IMR-90 (cell line): ENCODE measurements around the gene ADCY5. TPM values are rescaled to one million over a fixed set of nuclear protein-coding genes. Genes with fewer than 3 reads are reported as not detected.

Source experiments
- ATAC-seq: fragments of 200-7000 bp; cut with Tn5 transposase; 2 replicates; pipeline ENCODE4 v1.9.1; 2020; ENCODE audit warnings: low read depth, mild to moderate bottlenecking, moderate library complexity
- BruUV-seq: library from RNA; stranded (reverse); fragments of 400-500 nt; replicated peaks from 2 replicates; lab custom pipeline; 2021; lab: Mats Ljungman, UMichigan
- CTCF ChIA-PET: fragments of 300-600 bp; formaldehyde crosslinking; extraction: SDS; loops from one replicate; lab custom pipeline; 2021; ENCODE audit warnings: antibody characterized with exemption; lab: Yijun Ruan, JAX
- POLR2A ChIA-PET: fragments of 300-600 bp; sonication (Branson Sonifier 250); formaldehyde crosslinking; loops from one replicate; lab custom pipeline; 2022; ENCODE audit warnings: antibody characterized with exemption; ENCODE audit not compliant: unreplicated experiment; lab: Charles Lee
- DNase-seq: peaks from one replicate; pipeline ENCODE4 v3.0.0; 2013
- H2AFZ ChIP-seq: replicated peaks from 2 replicates; pipeline ENCODE3; 2013; ENCODE audit warnings: low read length, mild to moderate bottlenecking; ENCODE audit not compliant: poor library complexity
- H2AK5ac ChIP-seq: 2 replicates; pipeline ENCODE4 v1.6.1; 2013; ENCODE audit warnings: low read depth, low read length, inconsistent platforms
- H2AK9ac ChIP-seq: replicated peaks from 2 replicates; pipeline ENCODE3; 2013; ENCODE audit warnings: mild to moderate bottlenecking, low read depth, low read length, moderate library complexity; ENCODE audit not compliant: poor library complexity
- H2BK120ac ChIP-seq: 2 replicates; pipeline ENCODE4 v1.6.1; 2013; ENCODE audit warnings: low read depth, low read length, inconsistent platforms
- H2BK15ac ChIP-seq: 3 replicates; pipeline ENCODE4 v1.6.1; 2013; ENCODE audit warnings: low read depth, low read length, inconsistent platforms
- H2BK20ac ChIP-seq: 2 replicates; pipeline ENCODE4 v1.6.1; 2013; ENCODE audit warnings: low read depth, mild to moderate bottlenecking, inconsistent platforms, low read length, moderate library complexity
- H2BK5ac ChIP-seq: 2 replicates; pipeline ENCODE4 v1.6.1; 2013; ENCODE audit warnings: mild to moderate bottlenecking, low read depth, low read length, inconsistent platforms; ENCODE audit not compliant: poor library complexity, severe bottlenecking
- H3K14ac ChIP-seq: replicated peaks from 2 replicates; pipeline ENCODE4 v1.6.1; 2013; ENCODE audit warnings: low read depth, low read length, inconsistent platforms
- H3K18ac ChIP-seq: 2 replicates; pipeline ENCODE4 v1.6.1; 2013; ENCODE audit warnings: low read depth, low read length, control low read depth
- H3K23ac ChIP-seq: 2 replicates; pipeline ENCODE4 v1.6.1; 2013; ENCODE audit warnings: low read depth, low read length, inconsistent platforms
- H3K27ac ChIP-seq: 2 replicates; pipeline ENCODE4 v1.5.1; 2013; ENCODE audit warnings: mild to moderate bottlenecking, control low read depth, low read length; ENCODE audit not compliant: insufficient read depth
- H3K27me3 ChIP-seq: 2 replicates; pipeline ENCODE4 v1.6.1; 2013; ENCODE audit warnings: low read length; ENCODE audit not compliant: control insufficient read depth, insufficient read depth
- H3K36me3 ChIP-seq: 2 replicates; pipeline ENCODE4 v1.6.1; 2013; ENCODE audit warnings: low read length, mixed read lengths; ENCODE audit not compliant: control insufficient read depth, insufficient read depth
- H3K4ac ChIP-seq: 2 replicates; pipeline ENCODE4 v1.6.1; 2013; ENCODE audit warnings: low read depth, low read length, inconsistent platforms
- H3K4me1 ChIP-seq: 2 replicates; pipeline ENCODE4 v1.6.1; 2013; ENCODE audit warnings: low read length, mixed read lengths; ENCODE audit not compliant: control insufficient read depth, insufficient read depth
- H3K4me2 ChIP-seq: 2 replicates; pipeline ENCODE4 v1.6.1; 2013; ENCODE audit warnings: low read depth, mild to moderate bottlenecking, control low read depth, low read length, moderate library complexity
- H3K4me3 ChIP-seq: 2 replicates; pipeline ENCODE4 v1.5.1; 2013; ENCODE audit warnings: low read depth, mild to moderate bottlenecking, control low read depth, low read length, moderate library complexity; ENCODE audit not compliant: insufficient read depth
- H3K56ac ChIP-seq: 2 replicates; pipeline ENCODE4 v1.6.1; 2013; ENCODE audit warnings: low read length, inconsistent platforms; ENCODE audit not compliant: insufficient read depth; ENCODE audit errors: extremely low read depth
- H3K79me1 ChIP-seq, 2 experiments: 2 replicates each; pipeline ENCODE4 v1.6.1; 2013; ENCODE audit warnings: low read length in 2 of 2, inconsistent platforms in 1 of 2, low read depth in 1 of 2
- H3K9ac ChIP-seq: 2 replicates; pipeline ENCODE4 v1.6.1; 2013; ENCODE audit warnings: low read depth, low read length, control low read depth
- H3K9me1 ChIP-seq: 2 replicates; pipeline ENCODE4 v1.6.1; 2013; ENCODE audit warnings: low read length, inconsistent platforms; ENCODE audit not compliant: insufficient read depth
- H3K9me3 ChIP-seq: 2 replicates; pipeline ENCODE4 v1.6.1; 2013; ENCODE audit warnings: low read length; ENCODE audit not compliant: control insufficient read depth, insufficient read depth
- H4K20me1 ChIP-seq: 2 replicates; pipeline ENCODE4 v1.6.1; 2013; ENCODE audit warnings: low read length, inconsistent platforms; ENCODE audit not compliant: insufficient read depth
- H4K5ac ChIP-seq: 2 replicates; pipeline ENCODE4 v1.6.1; 2013; ENCODE audit warnings: mild to moderate bottlenecking, low read depth, low read length, control low read depth
- H4K8ac ChIP-seq, 2 experiments: 2 replicates each; pipeline ENCODE4 v1.6.1; 2013; ENCODE audit warnings: low read depth in 2 of 2, low read length in 2 of 2, control low read depth in 1 of 2, inconsistent platforms in 1 of 2
- H4K91ac ChIP-seq: 2 replicates; pipeline ENCODE4 v1.6.1; 2013; ENCODE audit warnings: low read depth, low read length, inconsistent platforms; ENCODE audit not compliant: insufficient read depth
- CHD1 ChIP-seq: IDR thresholded peaks from 2 replicates; pipeline ENCODE4 v1.6.1; 2012; ENCODE audit warnings: low read depth, low read length, improper control_type of control experiment
- POLR2A ChIP-seq: IDR thresholded peaks from 2 replicates; pipeline ENCODE4 v1.6.1; 2012; ENCODE audit warnings: mild to moderate bottlenecking, low read depth, low read length
- RAD21 ChIP-seq: IDR thresholded peaks from 2 replicates; pipeline ENCODE4 v1.6.1; 2012; ENCODE audit warnings: low read length, improper control_type of control experiment
- WGBS, 2 experiments: methylation state at CpG; one replicate each; pipeline versions ENCODE4 v1.1.5 to v1.1.7; 2013; ENCODE audit warnings: missing lambda C conversion rate in 2 of 2; ENCODE audit not compliant: insufficient read length in 1 of 2; ENCODE audit errors: extremely low coverage in 2 of 2; 5-methylcytosine and 5-hydroxymethylcytosine counted together
- dilution Hi-C: fragments of 300-500 bp; cut with HindIII; formaldehyde crosslinking; loops from one replicate; pipeline ENCODE4 v1.14.3; 2018; ENCODE audit warnings: low sequenced_read_pairs; ENCODE audit not compliant: unreplicated experiment
- in situ Hi-C: fragments of 300-500 bp; cut with MboI; formaldehyde crosslinking; loops from 3 replicates; pipeline ENCODE4 v1.14.3; 2019; ENCODE audit warnings: low sequenced_read_pairs, inconsistent platforms, mixed read lengths
- intact Hi-C: fragments of 100-400 bp; cut with micrococcal nuclease; formaldehyde crosslinking; loops from 2 replicates; pipeline ENCODE4 v1.10.0; 2022
- polyA plus RNA-seq, 3 experiments: library from polyadenylated mRNA; depleted of rRNA; stranded (reverse); fragments of >200 nt; gene quantifications; 2 replicates each; pipeline ENCODE4 v1.2.3, GENCODE V29; 2012; ENCODE audit warnings: low replicate concordance in 1 of 3
- total RNA-seq: library from RNA; depleted of rRNA; stranded (reverse); fragments of >200 nt; gene quantifications from 2 replicates; pipeline ENCODE4 v1.2.3, GENCODE V29; 2012

The ADCY5 gene
- total and polyA plus RNA-seq, 2 of the 4 experiments (the other 2 are of a cell fraction), result 0.14 to 0.18 TPM

GRCh38 chr3:123385499-123385898 lies 63.4 kb downstream of the ADCY5 start:
- no CpG with 5 or more reads among the region's 4 CpGs for WGBS, 2 experiments

More at GRCh38 chr3:123385499-123385898, 63.4 kb downstream of the ADCY5 start:
- H2BK15ac ChIP-seq, result no peak overlapping the region
- DNase-seq (no peak), ATAC-seq (no peak)
- no peak overlapping the region for H3K56ac ChIP-seq
- H2BK120ac ChIP-seq, result no peak overlapping the region
- no peak overlapping the region for H4K5ac ChIP-seq
- H3K4me2 ChIP-seq, result no peak overlapping the region
- no peaks in the 10 kb centered on the region for H3K79me1 ChIP-seq
- no TSS peak for BruUV-seq
- intact Hi-C loops, result no loop called here
- H3K9me1 ChIP-seq, result peaks cover 7% of the 10 kb centered on the region
- dilution Hi-C loops, result no loop called here
- H4K8ac ChIP-seq, result no peak overlapping the region
- H3K23ac ChIP-seq, result no peak overlapping the region
- H3K9ac ChIP-seq, result no peak overlapping the region
- no peak overlapping the region for H3K27ac ChIP-seq
- H3K4ac ChIP-seq, result no peak overlapping the region
- no peak for TF ChIP-seq RAD21
- TF ChIP-seq CHD1, result no peak
- no peak for TF ChIP-seq POLR2A
- no peak overlapping the region for H2AK9ac ChIP-seq
- no peaks in the 10 kb centered on the region for H4K20me1 ChIP-seq
- no peak overlapping the region for H2BK20ac ChIP-seq
- H3K14ac ChIP-seq, result no peak overlapping the region
- peaks cover 25% of the 10 kb centered on the region for H3K27me3 ChIP-seq
- no peak overlapping the region for H3K4me3 ChIP-seq
- in situ Hi-C loops, result no loop called here
- ChIA-PET POLR2A (no interaction called here), CTCF (interaction anchor here (1.5 kb wide), 1 partner anchor 8 kb away, joined by 8 read pairs; no protein-coding TSS in a partner anchor)
- no peak overlapping the region for H4K91ac ChIP-seq
- H2BK5ac ChIP-seq, result no peak overlapping the region
- no peak overlapping the region for H2AFZ ChIP-seq
- H3K9me3 ChIP-seq, result no peaks in the 10 kb centered on the region
- peaks cover 10% of the 10 kb centered on the region; the same call in 1 of the 2 replicates for H3K4me1 ChIP-seq
- H3K36me3 ChIP-seq, result no peaks in the 10 kb centered on the region
- no peak overlapping the region for H3K18ac ChIP-seq
- H2AK5ac ChIP-seq, result no peak overlapping the region
